ENCODE measurements around the gene ZNF787. TPM values are rescaled to one million over a fixed set of nuclear protein-coding genes. Genes with fewer than 3 reads are reported as not detected.

The ZNF787 gene
- total and polyA plus RNA-seq, 2 of the 8 experiments (the other 6 are each of a cell fraction or from before 2014, with no cell fraction given) = 19.7 to 56.0 TPM

GRCh38 chr19:56141417-56141993 is 20.4 kb upstream of the ZNF787 start:
- Histone ChIP-seq H3K79me1 (ENCODE audit: low read depth, low read length) (peaks cover 10% of the 10 kb centered on the region), H3K18ac (ENCODE audit: extremely low read depth, low read length) (peak overlapping the region; percentile 26; the same call in 1 of the 2 replicates), H3K14ac (ENCODE audit: insufficient read length) (no peak overlapping the region), H3K27me3 (replicated peaks in 1 of 4; ENCODE audit: control insufficient read depth in 3 of 4, extremely low read depth in 1 of 4, insufficient read depth in 3 of 4, low read length in 3 of 4) (no peaks in the 10 kb centered on the region), H2BK120ac (replicated peaks; ENCODE audit: low read depth, low read length) (no peak overlapping the region), H3K4me2 (ENCODE audit: insufficient read depth in 1 of 2, low read depth in 2 of 2, low read length in 2 of 2) (peak overlapping the region; percentile 73 to 93), H3K23ac (ENCODE audit: insufficient read length) (no peak overlapping the region), H3K36me3 (ENCODE audit: control insufficient read depth in 2 of 4, insufficient read depth in 4 of 4, low read length in 3 of 4) (no peaks in the 10 kb centered on the region), H2BK15ac (ENCODE audit: low read length) (no peak overlapping the region), H2BK20ac (ENCODE audit: low read length) (no peak overlapping the region), H4K5ac (ENCODE audit: insufficient read length, low read depth, low read length) (no peak overlapping the region), H3K56ac (replicated peaks; ENCODE audit: insufficient read length, low read depth, low read length) (peak overlapping the region; percentile 49), H4K8ac (ENCODE audit: extremely low read depth, insufficient read depth, low read length) (no peak overlapping the region), H3K27ac (ENCODE audit: low read depth, low read length) (0 out of 2 replicates have a peak overlapping the region, but pooled peaks have one; percentile 52), H2BK5ac (ENCODE audit: low read depth, low read length) (peak overlapping the region; percentile 48; the same call in 1 of the 2 replicates), H4K91ac (replicated peaks; ENCODE audit: insufficient read length, low read length) (peak overlapping the region; percentile 88), H3K4ac (replicated peaks; ENCODE audit: insufficient read length, low read depth, low read length) (peak overlapping the region; percentile 53), H3K23me2 (ENCODE audit: low read depth, low read length) (peaks cover 10% of the 10 kb centered on the region; the same call in 1 of the 2 replicates), H3K9ac (replicated peaks in 1 of 4; ENCODE audit: extremely low read depth in 1 of 4, low read depth in 3 of 4, low read length in 3 of 4) (peak overlapping the region in 3 of 4 experiments; percentile 40 to 79 (median 60); a peak in 6 of 7 replicates), H2AFZ (ENCODE audit: low read length) (no peak overlapping the region), H3K79me2 (ENCODE audit: control insufficient read depth in 1 of 2, insufficient read depth in 2 of 2, low read length in 2 of 2) (peaks cover 0 to 30% of the 10 kb centered on the region in 2 experiments; a peak in 2 of 4 replicates), H2AK5ac (ENCODE audit: low read depth, low read length) (no peak overlapping the region), H3K9me3 (ENCODE audit: insufficient read depth in 2 of 2, low read depth in 1 of 2, low read length in 1 of 2) (no peaks in the 10 kb centered on the region), H2BK12ac (ENCODE audit: low read depth, low read length) (no peak overlapping the region), H3K4me1 (replicated peaks in 1 of 4; ENCODE audit: control insufficient read depth in 3 of 4, insufficient read depth in 4 of 4, low read length in 3 of 4) (peaks cover 2 to 12% (median 5%) of the 10 kb centered on the region in 4 experiments; a peak in 5 of 7 replicates), H3K4me3 (ENCODE audit: extremely low read depth in 1 of 4, insufficient read depth in 2 of 4, low read depth in 3 of 4, low read length in 4 of 4) (peak overlapping the region; percentile 70 to 78 (median 70)), H4K20me1 (replicated peaks in 1 of 2; ENCODE audit: control insufficient read depth in 1 of 2, insufficient read depth in 2 of 2, low read length in 2 of 2) (peaks cover 0 to 12% of the 10 kb centered on the region in 2 experiments)
- peak in 1 of 2 experiments; percentile 60 for DNase-seq (ENCODE audit: low read depth in 1 of 2, low spot score in 2 of 2)
- ChIA-PET CTCF (ENCODE audit: partially characterized antibody) (interaction anchor here (0.8 to 6.5 kb wide), 8 partner anchors 12 to 81 kb away, joined by 3 to 47 read pairs (median 4); no protein-coding TSS in a partner anchor), POLR2A (ENCODE audit: partially characterized antibody) (interaction anchor here (0.7 to 5.2 kb wide), 6 partner anchors 13 to 494 kb away, joined by 3 to 21 read pairs (median 4); partner anchors contain the start of gene ZNF787)
- no peak for FAIRE-seq
- TF ChIP-seq PHF8 (conservative IDR thresholded peaks at IDR 0.05; ENCODE audit: low read depth, low read length) (0 out of 2 replicates have a peak, but pooled peaks have one; percentile 33), SP4 (IDR thresholded peaks at IDR 0.05; ENCODE audit: low read length) (no peak)
- 10% methylated on average over 15 of the region's 26 CpGs; no CpG with 5 or more reads in 1 of the 2 experiments for WGBS, 2 experiments (ENCODE audit: extremely low coverage in 1 of 2, insufficient coverage in 1 of 2, insufficient read length in 1 of 2, insufficient replicate concordance in 2 of 2, low coverage in 1 of 2, low lambda C conversion rate in 2 of 2, missing lambda C conversion rate in 1 of 2)

Data from H1 (cell line).